AG20443 (cell line): ENCODE results near the gene UPK3A.
"Not testable (repeated sequence)": the region's sequence is repeated elsewhere in the genome, so short reads cannot be mapped to it uniquely, and the experiment has no call there.

Experiments used
- DNase-seq: peaks from one replicate; pipeline ENCODE4 v3.0.0; 2012; ENCODE audit warnings: low spot score, mixed read lengths

Gene UPK3A

GRCh38 chr22:45281010-45281409, 3.7 kb upstream of the UPK3A start:
- DNase-seq, result no peak

GRCh38 chr22:45285263-45286058, 712 bp downstream of the UPK3A start:
- no peak for DNase-seq

DNA sequence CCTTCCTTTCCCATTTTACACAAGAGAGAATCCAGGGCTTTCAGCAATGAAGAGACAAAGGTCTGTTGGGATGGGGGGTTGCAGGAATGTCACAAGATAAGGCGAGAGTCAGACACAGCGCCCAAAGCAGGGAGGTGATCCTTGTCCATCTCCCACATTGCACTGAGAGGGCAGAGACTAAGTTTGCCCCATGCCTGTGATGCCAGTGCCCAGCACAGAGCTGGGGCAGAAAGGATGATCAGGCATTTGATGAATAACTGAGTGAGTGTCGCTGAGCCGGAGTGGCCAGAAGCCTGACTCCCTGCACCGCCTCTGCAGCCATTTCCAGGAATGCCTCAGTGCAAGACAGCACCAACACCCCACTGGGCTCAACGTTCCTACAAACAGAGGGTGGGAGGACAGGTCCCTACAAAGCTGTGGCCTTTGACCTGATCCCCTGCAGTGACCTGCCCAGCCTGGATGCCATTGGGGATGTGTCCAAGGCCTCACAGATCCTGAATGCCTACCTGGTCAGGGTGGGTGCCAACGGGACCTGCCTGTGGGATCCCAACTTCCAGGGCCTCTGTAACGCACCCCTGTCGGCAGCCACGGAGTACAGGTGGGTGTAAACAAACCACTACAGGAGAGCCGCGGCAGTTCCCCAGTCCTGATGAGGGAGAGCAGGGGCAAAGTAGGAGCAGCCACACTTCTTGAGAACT, 2.3 kb downstream of the UPK3A start:
- DNase-seq, result no peak

DNA sequence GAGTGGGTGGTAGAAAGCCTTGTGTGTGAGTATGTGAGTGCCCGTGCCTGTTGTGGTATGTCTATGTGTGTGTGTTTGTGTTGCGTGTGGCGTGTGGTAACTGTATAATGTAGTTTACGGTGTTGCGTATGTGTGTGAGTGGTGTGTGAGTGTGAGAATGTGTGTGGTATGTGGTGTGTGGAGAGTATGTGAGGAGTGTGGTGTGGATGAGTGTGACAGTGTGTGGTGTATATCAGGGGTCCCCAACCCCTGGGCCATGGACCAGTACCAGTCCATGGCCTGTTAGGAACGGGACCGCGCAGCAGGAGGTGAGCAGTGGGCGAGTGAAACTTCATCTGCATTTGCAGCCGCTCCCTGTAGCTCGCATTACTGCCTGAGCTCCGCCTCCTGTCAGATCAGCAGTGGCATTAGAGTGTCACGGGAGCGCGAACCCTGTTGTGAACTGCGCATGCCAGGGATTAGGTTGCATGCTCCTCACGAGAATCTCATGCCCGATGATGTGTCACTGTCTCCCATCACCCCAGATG, 5.7 kb downstream of the UPK3A start:
- DNase-seq, result peak; percentile 72

- no peak for DNase-seq
Observed at GRCh38 chr22:45291061-45291930, 6.5 kb downstream of the UPK3A start.

DNA sequence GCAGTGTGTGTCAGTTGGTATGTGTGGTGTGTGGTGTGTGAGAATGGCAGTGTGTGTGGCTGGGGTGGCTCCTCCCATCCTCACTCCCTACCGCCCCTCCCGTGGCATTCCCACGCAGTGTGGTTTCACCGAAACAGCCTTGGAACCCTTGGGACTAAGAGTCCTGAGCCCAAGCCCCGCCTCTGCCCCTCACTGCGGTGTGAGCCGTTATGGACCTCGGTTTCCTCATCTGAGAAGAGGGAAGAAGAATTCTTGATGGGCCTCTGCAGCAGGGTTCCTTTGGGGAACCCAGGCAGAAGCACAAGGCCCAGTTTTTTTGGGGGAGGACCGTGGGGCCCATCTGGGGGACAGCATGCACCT, 7.2 kb downstream of the UPK3A start:
- no peak for DNase-seq

DNA sequence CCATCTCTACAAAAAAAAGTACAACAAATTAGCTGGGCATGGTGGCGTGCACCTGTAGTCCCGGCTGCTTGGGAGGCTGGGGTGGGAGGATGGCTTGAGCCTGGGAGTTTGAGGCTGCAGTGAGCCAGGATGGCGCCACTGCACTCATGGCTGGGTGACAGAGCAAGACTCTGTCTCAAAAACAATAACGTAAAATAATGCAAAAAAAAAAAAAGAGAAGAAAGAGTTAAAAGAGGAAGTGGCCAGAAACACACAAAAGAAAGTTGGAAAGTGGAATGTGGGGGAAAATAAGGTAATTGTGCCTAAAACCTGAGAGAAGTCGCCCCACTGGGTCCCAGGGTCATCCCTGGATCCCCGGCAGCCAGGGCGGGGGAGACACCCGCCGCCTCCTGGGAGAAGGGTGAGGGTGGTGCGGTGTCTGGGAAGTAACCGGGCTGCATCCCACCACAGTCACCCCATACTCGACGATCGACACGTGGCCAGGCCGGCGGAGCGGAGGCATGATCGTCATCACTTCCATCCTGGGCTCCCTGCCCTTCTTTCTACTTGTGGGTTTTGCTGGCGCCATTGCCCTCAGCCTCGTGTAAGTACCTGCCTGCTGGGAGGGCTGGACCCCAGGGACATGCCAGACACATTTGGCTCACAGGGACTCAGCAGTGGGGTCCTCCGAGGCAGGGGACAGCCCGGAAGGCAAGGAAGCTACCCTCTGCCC, 8.1 kb downstream of the UPK3A start:
- DNase-seq, result no peak

GRCh38 chr22:45294030-45294429, 9.3 kb downstream of the UPK3A start:
- no peak for DNase-seq

- DNase-seq, result not testable (repeated sequence)
Observed at GRCh38 chr22:45295004-45295403, 10.3 kb downstream of the UPK3A start.

DNA sequence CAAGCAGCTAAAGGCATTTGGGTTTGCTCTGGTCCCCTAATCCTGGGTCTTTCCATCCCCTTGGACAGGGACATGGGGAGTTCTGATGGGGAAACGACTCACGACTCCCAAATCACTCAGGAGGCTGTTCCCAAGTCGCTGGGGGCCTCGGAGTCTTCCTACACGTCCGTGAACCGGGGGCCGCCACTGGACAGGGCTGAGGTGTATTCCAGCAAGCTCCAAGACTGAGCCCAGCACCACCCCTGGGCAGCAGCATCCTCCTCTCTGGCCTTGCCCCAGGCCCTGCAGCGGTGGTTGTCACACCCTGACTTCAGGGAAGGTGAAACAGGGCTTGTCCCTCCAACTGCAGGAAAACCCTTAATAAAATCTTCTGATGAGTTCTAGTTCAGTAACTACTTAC, 10.7 kb downstream of the UPK3A start:
- DNase-seq, result no peak

- DNase-seq, result no peak
Observed at GRCh38 chr22:45296628-45297297, 12.0 kb downstream of the UPK3A start.

DNA sequence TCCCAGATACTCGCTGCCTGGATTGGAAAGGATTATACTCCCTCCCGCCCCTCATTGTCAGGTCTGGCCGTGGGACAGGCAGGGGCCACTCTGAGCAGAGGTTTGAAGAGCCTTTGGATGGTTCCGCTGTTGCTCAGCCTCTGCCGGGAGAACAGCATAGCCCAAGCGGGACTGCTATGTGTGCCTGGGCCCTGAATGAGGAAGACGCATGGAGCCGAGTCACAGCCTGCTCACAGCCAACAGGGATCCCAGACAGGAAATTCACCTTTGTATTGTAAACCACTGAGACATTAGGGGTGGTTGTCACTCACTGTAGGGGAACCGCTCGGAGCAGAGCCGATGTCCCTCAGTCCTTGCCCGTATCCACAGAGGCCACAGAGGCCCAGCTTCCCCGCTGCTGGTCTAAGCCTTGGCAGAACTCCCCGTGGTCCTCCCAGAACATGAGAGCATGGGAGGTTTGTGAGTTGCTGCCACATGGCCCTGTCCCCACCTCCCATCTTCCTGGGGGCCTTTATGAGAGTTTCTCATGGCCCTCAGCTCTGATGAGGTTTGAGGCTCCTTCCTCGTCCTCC, 14.3 kb downstream of the UPK3A start:
- DNase-seq, result no peak

GRCh38 chr22:45302751-45303150, 18.0 kb downstream of the UPK3A start:
- no peak for DNase-seq

GRCh38 chr22:45303181-45303580, 18.4 kb downstream of the UPK3A start:
- no peak for DNase-seq

GRCh38 chr22:45304971-45305370, 20.2 kb downstream of the UPK3A start:
- DNase-seq, result no peak

GRCh38 chr22:45305456-45306075, 20.8 kb downstream of the UPK3A start:
- no peak for DNase-seq

GRCh38 chr22:45306139-45306538, 21.4 kb downstream of the UPK3A start:
- DNase-seq, result no peak

DNA sequence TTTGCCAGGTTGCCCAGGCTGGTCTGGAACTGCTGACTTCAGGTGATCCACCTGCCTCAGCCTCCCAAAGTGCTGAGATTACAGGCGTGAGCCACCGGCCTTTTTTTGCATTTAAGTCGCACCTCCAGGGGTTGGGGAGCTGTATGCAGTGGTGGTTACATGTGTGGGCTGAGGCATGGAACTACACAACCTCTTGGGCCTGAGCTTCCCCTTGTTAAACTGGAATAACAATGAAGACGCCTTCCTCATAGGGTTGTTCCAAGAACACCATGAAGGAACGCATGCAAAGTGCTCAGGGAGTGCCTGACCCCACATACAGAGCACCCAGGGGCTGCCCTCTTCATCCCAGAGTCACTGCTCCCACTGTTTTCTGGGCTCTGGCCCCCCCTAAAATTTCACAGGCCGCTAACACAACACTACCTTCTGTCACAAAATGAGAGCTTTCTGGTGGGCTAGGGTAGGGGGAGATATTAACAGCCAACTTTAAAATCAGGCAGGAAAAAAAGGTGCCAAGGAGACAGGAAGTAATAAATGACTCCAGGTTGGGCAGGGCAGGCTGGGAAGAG, 23.7 kb downstream of the UPK3A start:
- DNase-seq, result no peak

- no peak for DNase-seq
Observed at GRCh38 chr22:45308957-45309421, 24.2 kb downstream of the UPK3A start.
